ENCODE data around the gene JADE1. TPM values are rescaled to one million over a fixed set of nuclear protein-coding genes. Genes with fewer than 3 reads are reported as not detected.

The JADE1 gene
- polyA plus RNA-seq, 2 of the 4 experiments (the other 2 are of a cell fraction), result 23.7 to 54.6 TPM

DNA sequence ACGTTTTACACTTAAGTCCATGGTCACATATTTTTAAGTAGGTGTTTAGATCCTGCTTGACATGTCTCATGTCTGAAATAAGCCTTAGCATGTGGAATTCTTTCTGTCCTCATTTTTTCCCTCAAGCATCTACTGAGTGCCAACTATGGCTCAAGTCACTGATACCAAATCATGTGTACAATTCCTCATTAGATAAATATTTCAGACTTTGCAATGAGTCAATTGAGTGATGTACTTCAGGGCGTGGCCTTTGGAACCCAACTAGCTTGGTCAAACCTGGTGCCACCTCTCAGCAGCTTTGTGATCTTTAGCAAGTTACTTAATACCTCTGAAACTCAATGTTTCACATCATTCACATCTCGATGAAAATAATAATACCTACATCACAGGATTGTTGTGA is 12.6 kb upstream of the JADE1 start:
- Histone ChIP-seq H3K4me3 (no peak overlapping the region), H3K9me3 (no peaks in the 10 kb centered on the region), H3K4me1 (peaks cover 31% of the 10 kb centered on the region), H3K4me2 (peak overlapping the region; percentile 34), H3K27ac (peak overlapping the region; percentile 4 to 37; a peak in 3 of 6 replicates)
- DNase-seq (ENCODE audit: low read depth in 1 of 2, low spot score in 1 of 2), result peak in 1 of 2 experiments; percentile 45
- ChIA-PET POLR2A (interaction anchor here (0.6 kb wide), 1 partner anchor 161 kb away, joined by 3 read pairs; no protein-coding TSS in a partner anchor), CTCF (interaction anchor here (0.8 to 1.5 kb wide), 2 partner anchors 13 to 65 kb away, joined by 4 read pairs; partner anchors contain the start of gene JADE1)
- peak in 1 of 2 experiments; percentile 54; a peak in 3 of 6 replicates for ATAC-seq
- TF ChIP-seq FOSL2 (IDR thresholded peaks at IDR 0.05) (no peak), FOSL2 (CRISPR knock-in tag; IDR thresholded peaks at IDR 0.05) (peak; percentile 74), HOXB5 (CRISPR knock-in tag; IDR thresholded peaks at IDR 0.05) (no peak)
- WGBS (ENCODE audit: missing lambda C conversion rate), result 36% methylated on average over 3 of the region's 3 CpGs
- FAIRE-seq, result no peak

DNA sequence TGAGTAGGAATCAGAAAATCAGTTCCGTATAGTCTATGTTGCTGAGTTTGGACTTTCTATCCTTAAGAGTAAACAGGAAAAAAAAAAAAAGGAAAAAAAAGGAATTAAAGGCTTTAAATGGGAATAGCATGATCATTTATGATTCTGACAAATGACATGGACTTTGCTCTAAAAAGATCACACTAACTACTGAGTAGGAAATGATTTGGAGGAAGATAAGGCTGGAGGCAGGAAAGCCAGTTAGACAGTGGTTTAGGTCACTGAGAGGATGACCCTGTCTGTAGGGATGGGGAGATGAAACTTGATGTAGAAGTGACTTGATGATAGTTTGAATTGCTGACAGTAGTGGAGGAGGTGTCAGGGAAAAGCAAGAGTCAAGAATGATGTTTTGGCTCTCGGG is 9.2 kb upstream of the JADE1 start:
- H3K9me3 ChIP-seq, result no peaks in the 10 kb centered on the region
- H3K4me1 ChIP-seq, result peaks cover 14% of the 10 kb centered on the region
- peak overlapping the region in 1 of 2 experiments; percentile 48; a peak in 2 of 6 replicates for H3K27ac ChIP-seq
- TF ChIP-seq HOXB5 (CRISPR knock-in tag; IDR thresholded peaks at IDR 0.05), result no peak
- no peak for TF ChIP-seq FOSB (CRISPR knock-in tag; IDR thresholded peaks at IDR 0.05)
- no peak for TF ChIP-seq NR3C1 (IDR thresholded peaks at IDR 0.05)
- TF ChIP-seq NFE2L2 (conservative IDR thresholded peaks at IDR 0.05; ENCODE audit: low read length), result no peak
- no peak for TF ChIP-seq RARB (CRISPR knock-in tag; IDR thresholded peaks at IDR 0.05)
- no peak for TF ChIP-seq EHMT2 (IDR thresholded peaks at IDR 0.05; ENCODE audit: low read depth)
- no peak for TF ChIP-seq MAFK (IDR thresholded peaks at IDR 0.05; ENCODE audit: partially characterized antibody)
- TF ChIP-seq ZFP36 (IDR thresholded peaks at IDR 0.05; ENCODE audit: borderline replicate concordance, partially characterized antibody), result no peak
- TF ChIP-seq FOSL2 (IDR thresholded peaks at IDR 0.05), result no peak
- no peak for TF ChIP-seq FOSL2 (CRISPR knock-in tag; IDR thresholded peaks at IDR 0.05)
- TF ChIP-seq, protein P1, sequence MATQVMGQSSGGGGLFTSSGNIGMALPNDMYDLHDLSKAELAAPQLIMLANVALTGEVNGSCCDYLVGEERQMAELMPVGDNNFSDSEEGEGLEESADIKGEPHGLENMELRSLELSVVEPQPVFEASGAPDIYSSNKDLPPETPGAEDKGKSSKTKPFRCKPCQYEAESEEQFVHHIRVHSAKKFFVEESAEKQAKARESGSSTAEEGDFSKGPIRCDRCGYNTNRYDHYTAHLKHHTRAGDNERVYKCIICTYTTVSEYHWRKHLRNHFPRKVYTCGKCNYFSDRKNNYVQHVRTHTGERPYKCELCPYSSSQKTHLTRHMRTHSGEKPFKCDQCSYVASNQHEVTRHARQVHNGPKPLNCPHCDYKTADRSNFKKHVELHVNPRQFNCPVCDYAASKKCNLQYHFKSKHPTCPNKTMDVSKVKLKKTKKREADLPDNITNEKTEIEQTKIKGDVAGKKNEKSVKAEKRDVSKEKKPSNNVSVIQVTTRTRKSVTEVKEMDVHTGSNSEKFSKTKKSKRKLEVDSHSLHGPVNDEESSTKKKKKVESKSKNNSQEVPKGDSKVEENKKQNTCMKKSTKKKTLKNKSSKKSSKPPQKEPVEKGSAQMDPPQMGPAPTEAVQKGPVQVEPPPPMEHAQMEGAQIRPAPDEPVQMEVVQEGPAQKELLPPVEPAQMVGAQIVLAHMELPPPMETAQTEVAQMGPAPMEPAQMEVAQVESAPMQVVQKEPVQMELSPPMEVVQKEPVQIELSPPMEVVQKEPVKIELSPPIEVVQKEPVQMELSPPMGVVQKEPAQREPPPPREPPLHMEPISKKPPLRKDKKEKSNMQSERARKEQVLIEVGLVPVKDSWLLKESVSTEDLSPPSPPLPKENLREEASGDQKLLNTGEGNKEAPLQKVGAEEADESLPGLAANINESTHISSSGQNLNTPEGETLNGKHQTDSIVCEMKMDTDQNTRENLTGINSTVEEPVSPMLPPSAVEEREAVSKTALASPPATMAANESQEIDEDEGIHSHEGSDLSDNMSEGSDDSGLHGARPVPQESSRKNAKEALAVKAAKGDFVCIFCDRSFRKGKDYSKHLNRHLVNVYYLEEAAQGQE (IDR thresholded peaks at IDR 0.05), result no peak
- TF ChIP-seq ZNF302 (CRISPR knock-in tag; IDR thresholded peaks at IDR 0.05), result no peak
- TF ChIP-seq SMC3 (IDR thresholded peaks at IDR 0.05), result no peak
- TF ChIP-seq JUN (IDR thresholded peaks at IDR 0.05), result no peak
- TF ChIP-seq TFCP2L1 (CRISPR knock-in tag; IDR thresholded peaks at IDR 0.05), result no peak
- TF ChIP-seq KDM5A (IDR thresholded peaks at IDR 0.05), result no peak
- WGBS (ENCODE audit: missing lambda C conversion rate), result 82% methylated on average over 2 of the region's 2 CpGs
- no peak for FAIRE-seq
- H3K4me3 ChIP-seq, result no peak overlapping the region
- POLR2A ChIA-PET, result no interaction called here
- no peak for ATAC-seq
- DNase-seq (ENCODE audit: low read depth in 1 of 2, low spot score in 1 of 2), result no peak
- CTCF ChIA-PET, result no interaction called here
- H3K4me2 ChIP-seq, result no peak overlapping the region

GRCh38 chr4:128800701-128801284 is 8.7 kb upstream of the JADE1 start:
- FAIRE-seq, result no peak
- no peak overlapping the region for H3K4me2 ChIP-seq
- TF ChIP-seq BHLHE40 (IDR thresholded peaks at IDR 0.05; ENCODE audit: low read depth, low read length), result no peak
- TF ChIP-seq RNF2 (IDR thresholded peaks at IDR 0.05; ENCODE audit: borderline replicate concordance, low read depth), result no peak
- no peak for TF ChIP-seq MAFK (IDR thresholded peaks at IDR 0.05; ENCODE audit: partially characterized antibody)
- TF ChIP-seq KDM1A (IDR thresholded peaks at IDR 0.05; ENCODE audit: low read depth), result no peak
- no peak for TF ChIP-seq CHD4 (IDR thresholded peaks at IDR 0.05; ENCODE audit: borderline replicate concordance)
- no peak for TF ChIP-seq ZFP36 (IDR thresholded peaks at IDR 0.05; ENCODE audit: borderline replicate concordance, partially characterized antibody)
- no peak for TF ChIP-seq NFE2L2 (conservative IDR thresholded peaks at IDR 0.05; ENCODE audit: low read length)
- POLR2A ChIA-PET, result no interaction called here
- 96% methylated on average over 3 of the region's 3 CpGs for WGBS (ENCODE audit: missing lambda C conversion rate)
- CTCF ChIA-PET, result no interaction called here
- no peak overlapping the region for H3K4me3 ChIP-seq
- peak overlapping the region in 1 of 2 experiments; percentile 48; a peak in 2 of 6 replicates for H3K27ac ChIP-seq
- no peaks in the 10 kb centered on the region for H3K9me3 ChIP-seq
- H3K4me1 ChIP-seq, result peaks cover 14% of the 10 kb centered on the region
- ATAC-seq, result no peak
- DNase-seq (ENCODE audit: low read depth in 1 of 2, low spot score in 1 of 2), result no peak
